T follicular helper cell (primary cell): Measurements from ENCODE around the gene DYNC2LI1.

Source experiments
- DNase-seq: peaks from one replicate; pipeline ENCODE4 v3.0.0-alpha.2; 2020; ENCODE audit warnings: low read depth

The DYNC2LI1 gene

DNA sequence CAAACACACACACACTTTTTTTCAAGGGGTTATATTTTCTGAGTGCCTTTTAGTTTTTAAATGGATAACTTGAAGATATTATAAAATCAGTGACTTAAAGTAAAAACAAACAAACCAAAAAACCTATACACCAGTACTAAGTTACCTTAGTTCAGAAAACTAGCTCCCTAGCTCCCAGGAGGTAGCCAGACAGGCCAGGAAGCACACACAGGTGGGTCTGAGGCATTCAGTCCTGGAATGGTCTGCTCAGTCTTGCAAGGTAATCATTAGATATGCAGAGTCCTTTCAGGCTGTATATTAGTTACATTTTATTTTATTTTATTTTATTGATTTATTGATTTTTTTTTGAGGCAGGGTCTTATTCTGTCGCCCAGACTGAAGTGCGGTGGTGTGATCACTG lies 10.7 kb upstream of the DYNC2LI1 start:
- DNase-seq, result no peak

DNA sequence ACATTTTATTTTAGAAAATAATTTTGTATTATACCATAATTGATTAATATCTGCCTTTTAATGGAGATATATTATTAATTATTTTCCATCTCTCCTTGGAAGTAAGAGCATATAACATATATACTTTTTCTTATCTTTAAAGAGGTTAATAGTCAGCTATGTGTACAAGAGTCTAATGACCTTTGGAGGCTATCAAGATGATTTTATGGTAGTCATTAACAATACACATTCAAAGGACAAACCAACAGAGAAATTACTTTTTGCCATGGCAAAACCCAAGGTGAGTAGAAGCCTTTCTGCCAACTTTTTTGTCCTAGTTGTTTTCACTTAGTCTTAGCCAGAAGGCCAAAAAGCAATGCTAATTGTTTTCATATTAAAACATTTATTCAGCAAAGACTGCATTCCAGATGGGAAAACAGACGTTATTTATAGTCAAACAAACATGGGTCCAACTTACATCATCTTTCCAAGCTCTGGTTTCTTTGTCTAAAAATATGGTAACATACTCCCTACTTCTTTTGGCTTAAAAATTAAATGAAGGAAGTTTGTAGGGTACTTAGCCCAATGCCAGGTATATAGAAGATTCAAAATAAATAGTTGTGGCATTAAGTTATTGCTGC lies 9.6 kb upstream of the DYNC2LI1 start:
- DNase-seq, result no peak

DNA sequence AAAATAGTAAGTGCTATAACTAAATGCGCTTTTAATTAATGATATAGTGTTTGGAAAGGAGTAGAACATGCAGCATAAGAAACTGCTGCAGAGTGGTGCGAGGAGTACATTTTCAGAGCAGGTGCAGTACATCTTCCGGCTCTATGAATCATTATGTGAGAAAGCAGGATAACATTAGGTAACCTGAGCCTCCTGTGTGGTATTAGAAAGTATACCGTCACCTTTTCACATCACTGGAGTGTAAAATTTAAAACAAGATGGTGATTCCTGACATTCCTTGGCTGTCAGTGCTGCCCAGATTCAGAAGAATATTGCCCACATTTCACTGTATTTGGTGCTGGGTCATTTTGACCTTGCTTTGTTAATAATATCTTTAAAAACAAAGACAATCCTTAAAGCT lies 7.8 kb upstream of the DYNC2LI1 start:
- no peak for DNase-seq

DNA sequence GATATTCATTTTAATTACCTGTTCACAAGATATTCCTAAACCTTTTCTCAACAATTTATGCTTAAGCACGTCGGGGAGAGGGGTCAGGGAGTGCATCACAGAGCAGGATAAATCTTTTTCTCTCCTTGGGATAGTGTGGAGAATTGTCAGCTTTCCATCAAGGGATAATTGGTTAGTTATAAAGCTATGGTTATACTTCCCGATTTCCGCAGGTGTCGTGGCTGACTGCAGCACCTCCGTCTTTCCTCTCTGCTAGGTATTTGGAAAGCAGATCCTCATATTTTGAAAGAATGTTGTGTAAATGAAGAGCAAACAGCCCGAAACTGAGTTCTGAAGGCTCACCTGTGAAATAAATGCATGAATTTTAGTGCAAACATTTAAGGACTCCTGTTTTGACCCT lies 778 bp downstream of the DYNC2LI1 start:
- no peak for DNase-seq

DNA sequence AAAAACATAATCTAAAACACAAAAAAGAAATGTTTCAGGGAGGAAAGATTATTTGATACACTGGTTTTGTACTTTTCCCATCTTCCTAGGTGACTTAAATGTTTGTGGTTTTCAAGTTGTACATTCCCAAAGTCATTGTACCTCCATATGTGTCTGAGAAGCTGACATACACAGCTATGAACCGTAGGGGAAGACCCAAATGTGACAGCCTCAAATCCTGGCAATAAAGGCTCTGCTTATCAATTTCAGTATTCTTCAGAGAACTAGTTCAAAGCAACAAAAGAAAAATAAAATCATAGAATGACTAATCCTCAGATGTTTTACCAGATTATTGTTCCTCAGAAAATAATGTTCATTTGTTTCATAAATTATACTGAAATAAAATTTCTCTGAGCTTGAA lies 2.5 kb downstream of the DYNC2LI1 start:
- no peak for DNase-seq

DNA sequence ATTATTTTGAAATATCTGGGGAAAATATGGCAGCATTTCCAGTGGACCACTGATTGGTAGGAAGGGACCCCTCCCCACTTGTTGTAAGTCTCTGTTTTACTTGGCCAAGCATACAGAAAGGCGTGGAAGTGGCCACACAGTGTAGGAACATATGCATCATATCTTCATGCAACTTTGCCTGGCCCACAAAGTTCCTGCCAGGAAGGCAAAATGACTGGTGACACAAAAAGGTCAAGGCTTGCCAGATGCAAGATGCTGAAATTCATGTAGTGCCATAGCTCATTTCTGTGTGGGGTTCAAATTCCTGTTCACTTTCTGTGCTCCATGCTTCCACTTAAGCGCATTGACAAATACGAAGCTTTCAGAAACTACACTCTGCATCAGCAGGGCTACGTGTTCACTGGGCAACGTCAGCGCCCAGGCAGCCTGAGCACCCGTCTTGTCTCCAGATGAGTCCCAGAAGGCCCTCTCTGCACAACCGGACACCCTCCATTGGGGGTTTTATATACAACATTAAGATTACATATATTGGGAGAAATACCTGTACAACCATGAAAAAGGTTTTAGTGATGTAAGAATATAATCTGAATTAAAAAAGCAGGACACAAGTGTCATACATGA lies 3.6 kb downstream of the DYNC2LI1 start:
- no peak for DNase-seq

DNA sequence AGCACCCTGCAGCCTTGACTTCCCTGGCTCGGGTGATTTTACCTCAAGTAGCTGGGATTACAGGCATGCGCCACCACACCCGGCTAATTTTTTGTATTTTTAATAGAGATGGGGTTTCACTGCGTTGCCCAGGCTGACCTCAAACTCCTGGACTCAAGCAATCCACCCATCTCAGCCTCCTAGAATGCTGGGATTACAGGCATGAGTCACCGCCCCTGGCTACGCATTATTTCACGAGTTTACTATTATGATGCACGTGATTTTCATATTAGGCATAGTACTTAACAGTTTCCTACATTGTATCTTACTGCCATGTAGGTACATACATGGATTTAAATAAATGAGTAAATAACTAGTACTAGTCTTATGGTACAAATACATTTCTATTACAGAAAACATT lies 4.4 kb downstream of the DYNC2LI1 start:
- DNase-seq, result no peak

DNA sequence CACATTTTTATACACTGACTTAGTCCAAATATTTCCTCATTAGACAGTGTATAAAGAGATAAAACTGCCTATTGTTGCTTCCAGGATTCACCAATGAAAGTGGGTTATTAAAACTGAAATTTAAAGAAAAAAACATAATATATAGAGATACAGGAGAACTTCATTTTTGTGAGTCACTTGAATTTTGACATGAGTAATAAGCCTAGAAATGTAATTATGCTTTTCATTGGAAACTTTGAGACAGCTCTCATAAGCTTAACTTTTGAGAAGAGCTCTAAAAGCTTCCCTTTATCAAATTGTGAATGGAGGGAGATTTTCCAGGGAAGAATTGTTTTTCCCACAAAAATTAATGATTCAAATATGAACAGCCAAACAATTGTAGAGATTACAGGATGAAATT lies 14.1 kb downstream of the DYNC2LI1 start:
- DNase-seq, result no peak

DNA sequence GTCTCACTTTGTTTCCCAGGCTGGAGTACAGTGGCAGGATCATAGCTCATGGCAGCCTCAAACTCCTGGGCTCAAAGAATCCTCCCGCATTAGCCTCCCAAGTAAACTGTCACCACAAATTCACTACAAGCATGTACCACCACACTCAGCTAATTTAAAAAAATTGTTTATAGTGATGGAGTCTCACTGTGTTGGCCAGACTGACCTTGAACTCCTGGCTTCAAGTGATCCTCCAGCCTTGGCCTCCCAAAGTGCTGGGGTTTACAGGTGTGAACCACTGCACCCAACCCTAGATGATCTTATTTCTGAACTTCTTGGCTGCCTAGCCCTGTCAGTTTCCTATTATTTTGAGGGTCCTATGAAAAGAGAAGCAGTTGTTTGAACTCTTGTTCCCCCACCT lies 14.8 kb downstream of the DYNC2LI1 start:
- DNase-seq, result no peak

DNA sequence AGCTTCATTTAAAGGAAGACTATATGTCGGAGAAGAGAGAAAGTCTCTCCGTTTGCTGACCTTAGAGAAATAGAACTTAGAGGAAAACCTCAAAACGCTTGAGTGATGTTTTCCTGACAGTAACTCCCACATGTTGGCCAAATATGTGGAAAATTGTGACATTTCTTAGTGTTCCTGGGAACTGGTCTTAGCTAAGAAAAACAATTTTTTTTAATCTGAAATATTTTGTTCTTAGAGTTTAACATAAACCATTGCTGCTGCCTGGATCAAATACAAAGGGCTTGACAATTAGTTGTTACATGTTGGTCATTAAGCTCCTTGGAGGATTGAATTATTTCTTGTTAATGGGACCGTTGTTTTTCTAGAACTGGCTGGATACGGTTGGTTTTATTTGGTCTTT lies 16.3 kb downstream of the DYNC2LI1 start:
- no peak for DNase-seq

DNA sequence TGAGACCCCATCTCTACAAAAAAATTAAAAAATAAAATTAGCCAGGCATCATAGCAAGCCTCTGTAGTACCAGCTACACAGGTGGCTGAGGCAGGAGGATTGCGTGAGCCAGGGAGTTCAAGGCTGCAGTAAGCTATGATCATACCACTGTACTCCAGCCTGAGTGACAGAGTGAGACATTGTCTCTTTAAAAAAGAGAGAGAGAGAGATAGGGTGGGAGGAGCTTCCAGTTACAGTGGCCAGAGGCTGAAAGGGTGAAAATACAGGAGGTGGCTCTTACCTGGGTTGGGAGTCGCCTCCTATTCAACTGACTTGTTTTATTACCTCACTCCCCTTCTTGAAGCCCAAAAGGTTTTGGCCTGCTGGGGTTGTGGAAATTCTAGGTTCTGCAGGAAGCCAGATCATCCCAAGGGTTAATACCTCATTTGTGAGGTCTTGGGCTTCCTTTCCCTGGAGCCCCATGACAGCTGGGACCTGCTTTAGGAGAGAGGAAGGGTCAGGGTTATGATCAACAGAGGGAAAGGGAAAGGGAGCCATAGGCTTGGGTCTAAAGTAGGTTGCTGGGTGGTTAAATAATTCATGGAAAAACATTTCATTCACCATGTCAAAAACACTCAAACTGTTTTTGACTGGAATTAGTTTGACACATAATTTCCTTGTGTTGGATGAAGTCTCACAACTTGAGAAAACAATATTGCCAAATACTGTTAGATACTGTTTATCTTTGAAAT lies 17.4 kb downstream of the DYNC2LI1 start:
- no peak for DNase-seq

DNA sequence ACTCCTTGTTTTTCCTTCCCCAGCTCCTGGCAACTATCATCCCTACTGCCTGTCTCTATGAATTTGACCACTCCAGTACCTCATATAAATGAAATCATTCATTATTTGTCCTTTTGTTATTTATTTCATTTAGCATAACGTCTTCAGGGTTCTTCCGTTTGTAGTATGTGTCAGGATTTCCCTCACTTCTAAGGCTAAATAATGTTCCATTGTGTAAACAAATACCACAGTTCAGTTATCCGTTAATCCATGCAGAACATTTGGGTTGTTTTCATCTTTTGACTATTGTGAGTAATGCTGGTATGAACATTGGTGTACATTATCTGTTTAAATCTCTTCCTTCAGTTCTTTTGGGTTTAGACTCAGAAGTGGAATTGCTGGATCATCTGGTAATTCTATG lies 18.8 kb downstream of the DYNC2LI1 start:
- no peak for DNase-seq

DNA sequence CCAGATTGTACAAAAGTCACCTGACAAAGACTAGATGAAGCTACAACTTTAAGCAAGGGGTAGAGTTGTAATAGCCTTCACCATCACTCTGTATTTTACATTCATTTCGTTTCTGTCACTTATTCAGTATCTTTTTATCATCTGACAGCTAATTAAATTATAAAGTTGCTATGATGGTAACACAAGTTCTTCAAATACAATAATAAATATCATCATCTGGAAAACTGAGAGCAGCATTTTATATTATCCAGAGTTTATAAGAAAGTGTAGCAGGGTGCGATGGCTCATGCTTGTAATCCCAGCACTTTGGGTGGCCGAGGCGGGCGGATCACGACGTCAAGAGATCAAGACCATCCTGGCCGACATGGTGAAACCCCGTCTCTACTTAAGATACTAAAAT lies 21.1 kb downstream of the DYNC2LI1 start:
- no peak for DNase-seq

DNA sequence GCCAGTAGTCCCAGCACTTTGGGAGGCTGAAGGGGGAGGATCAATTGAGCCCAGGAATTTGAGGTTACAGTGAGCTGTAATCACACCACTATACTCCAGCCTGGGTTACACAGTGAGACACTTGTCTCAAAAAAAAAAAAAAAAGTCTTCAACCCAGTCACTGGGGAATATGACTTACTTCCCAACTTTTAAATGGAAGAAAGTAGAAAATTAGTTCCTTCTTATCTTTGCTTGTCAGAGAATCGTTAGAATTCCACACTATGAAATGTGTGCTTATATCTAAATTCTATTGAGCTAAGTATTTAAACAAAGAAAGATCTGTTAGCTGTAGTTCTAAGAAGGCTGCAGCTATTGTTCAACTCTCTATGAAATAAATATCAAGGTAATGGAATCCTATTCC lies 22.4 kb downstream of the DYNC2LI1 start:
- DNase-seq, result no peak

DNA sequence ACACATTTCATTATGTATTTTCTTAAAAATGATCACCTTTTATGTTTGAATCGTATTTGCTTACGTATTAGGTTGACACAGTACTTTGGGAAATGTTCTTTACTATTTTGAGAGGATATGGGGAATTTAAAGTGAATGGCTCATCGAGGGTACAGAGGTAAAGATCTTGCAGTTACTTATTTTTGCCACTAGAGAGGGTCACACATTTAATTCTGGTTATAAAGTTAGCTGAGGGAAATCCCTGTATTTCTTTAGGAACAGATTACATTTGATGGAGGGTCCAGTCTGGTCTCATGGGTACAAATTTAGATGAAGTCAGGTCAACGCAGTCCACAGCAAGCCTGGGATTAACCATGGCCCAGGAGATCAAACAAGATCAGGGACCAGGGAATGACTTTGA lies 24.5 kb downstream of the DYNC2LI1 start:
- no peak for DNase-seq

DNA sequence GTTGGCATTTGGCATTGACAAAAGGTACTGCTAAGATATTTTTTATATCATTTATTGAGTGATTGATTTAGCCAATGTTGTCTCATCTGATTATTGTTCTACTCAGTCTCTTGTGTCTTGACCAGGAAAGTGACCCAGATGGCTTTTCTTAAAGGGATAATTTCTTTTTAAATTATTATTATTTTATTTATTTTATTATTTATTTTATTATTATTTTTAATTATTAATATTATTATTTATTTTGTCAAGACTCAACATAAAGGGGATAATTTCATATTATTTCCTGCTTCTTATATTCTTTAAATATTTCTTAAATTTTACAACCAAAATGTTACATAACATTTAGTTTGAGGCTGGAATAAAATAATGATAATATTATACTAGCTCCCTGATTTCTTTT lies 27.1 kb downstream of the DYNC2LI1 start:
- DNase-seq, result no peak

DNA sequence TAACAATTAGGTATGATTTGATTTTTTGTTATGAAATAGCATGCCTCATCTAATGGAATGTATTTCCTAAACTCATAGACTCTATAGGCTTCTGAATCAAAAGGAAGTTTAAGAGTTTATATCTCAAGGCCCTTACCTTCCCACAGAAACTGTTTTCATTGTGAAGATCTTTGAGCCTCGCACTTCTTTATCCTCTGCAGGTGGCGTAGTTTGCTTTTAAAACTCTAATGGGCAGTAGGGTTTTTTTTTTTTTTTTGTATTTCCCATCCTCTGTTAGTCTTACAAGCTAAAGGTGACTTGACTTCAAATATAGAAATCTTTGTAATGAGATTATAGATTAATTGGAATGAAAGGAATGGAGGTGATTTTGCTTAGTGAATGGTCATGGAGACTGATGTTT lies 28.3 kb downstream of the DYNC2LI1 start:
- DNase-seq, result no peak

DNA sequence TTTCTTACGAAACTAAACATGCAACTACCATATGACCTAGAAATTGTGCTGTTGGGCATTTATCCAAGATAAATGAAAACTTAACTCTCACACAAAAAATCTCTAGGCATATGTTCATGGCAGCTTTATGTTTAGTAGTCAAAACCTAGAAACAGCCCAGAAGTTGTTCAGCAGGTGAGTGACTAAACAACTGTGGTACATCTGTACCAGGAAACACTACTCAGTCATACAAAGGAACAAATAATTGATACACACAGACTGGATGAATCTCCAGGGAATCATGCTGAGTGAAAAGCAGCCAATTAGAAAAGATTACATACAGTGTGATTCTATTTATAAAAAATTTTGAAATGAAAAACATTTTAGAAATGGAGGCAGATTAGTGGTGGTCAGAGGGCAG lies 29.3 kb downstream of the DYNC2LI1 start:
- no peak for DNase-seq

DNA sequence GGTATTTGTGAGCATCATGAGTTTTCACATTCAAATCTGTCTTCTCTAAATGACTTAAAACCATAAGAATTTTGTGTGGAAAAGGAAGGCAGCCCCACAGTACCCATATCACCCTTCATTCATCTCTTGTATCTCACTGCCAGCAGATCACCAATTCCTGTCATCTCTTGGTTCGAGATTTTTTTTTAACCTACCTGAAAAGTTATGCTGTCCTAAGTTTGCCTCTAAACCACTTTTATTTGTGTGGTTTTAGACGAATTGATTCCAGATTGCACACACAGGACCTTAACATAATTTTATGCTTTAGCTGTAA lies 32.8 kb downstream of the DYNC2LI1 start:
- DNase-seq, result no peak

DNA sequence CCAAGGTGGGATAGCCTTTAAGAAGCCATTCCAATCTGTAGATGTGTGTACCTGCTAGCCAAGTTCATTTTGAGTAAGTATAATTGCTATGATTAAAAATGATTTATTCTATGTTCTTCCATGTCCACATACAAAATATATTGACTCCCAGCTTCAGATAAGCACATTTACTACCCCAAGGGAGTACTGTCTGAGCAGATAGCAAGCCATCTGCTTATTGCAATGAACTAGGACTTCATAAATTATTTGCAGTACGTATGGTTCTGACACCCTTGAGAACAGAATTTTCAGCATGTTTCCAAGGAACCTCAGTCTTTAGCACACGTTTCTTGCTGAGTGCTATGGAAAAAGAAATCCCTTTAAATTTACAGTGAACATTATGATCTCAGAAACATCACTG lies 36.6 kb downstream of the DYNC2LI1 start:
- no peak for DNase-seq

DNA sequence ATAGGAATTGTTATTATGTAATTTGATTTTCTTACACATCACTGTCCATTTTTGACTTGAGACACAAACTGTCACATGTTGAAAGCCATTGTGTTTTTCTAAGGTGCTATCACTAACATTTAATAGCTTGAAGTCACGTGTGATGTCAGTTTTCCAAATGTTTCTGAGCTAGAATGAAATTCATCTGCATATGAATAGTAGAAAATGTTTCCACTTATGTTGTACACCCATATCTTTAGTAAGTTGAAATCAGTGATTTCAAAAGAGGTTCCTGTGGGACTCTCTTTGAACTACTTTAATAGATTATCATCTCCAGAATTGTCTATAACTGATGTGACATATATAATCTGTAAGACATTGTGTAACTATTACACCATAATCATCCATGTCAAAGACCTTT lies 37.0 kb downstream of the DYNC2LI1 start:
- DNase-seq, result no peak

DNA sequence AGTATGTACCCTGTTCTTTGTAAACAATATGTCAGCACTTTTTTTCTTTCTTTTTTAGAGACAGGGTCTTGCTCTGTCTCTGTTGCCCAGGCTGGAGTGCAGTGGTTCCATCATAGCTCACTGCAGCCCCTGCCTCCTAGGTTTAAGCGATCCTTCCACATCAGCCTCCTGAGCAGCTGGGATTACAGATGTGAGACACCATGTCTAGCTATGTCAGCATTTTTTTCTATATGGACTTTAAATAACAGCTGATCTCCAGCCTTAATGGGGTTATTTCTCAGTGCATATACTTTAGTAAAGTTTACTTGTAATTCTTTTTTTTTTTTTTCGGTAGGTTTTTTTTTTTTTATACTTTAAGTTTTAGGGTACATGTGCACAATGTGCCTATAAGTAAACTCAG lies 38.2 kb downstream of the DYNC2LI1 start:
- no peak for DNase-seq

DNA sequence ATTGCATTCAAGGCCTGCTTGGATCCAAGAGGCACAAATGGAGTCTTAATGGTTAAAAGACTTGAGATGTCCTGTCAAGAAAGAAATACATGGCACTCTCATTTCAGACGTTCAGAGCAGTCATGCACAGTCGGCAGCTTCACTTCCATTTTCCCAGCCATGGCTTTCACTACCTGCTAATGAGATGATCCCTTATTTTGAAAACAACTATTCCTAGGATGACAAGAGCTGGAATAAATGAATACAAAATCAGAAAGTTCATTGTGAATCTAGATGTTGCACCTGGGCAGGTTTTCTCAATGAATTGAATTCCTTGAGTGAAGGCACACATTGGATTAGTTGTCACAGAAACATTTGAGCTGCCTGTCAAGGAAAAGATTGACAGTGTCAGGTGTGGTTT lies 39.1 kb downstream of the DYNC2LI1 start:
- no peak for DNase-seq

DNA sequence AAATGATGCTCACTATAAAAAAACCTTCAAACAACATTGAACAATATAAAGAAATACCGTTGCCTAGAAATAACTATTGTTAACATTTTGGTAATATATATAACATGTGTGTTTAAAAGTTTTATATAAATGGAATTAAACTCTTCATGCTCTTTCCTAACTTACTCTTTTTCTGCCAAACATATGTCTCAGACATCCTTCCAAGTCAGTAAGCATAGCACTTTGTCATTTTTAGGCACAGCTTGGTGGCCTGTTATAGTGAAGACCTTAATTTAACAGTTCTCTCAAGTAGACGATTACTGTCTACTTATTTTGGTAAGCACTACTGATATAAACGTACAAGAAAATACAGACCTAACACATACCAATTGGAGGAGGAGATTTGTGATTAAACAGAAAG lies 40.9 kb downstream of the DYNC2LI1 start:
- no peak for DNase-seq
